ENCODE results near the gene SYCE1L. TPM values are rescaled to one million over a fixed set of nuclear protein-coding genes. Genes with fewer than 3 reads are reported as not detected.
A peak's percentile ranks its signal among the peaks of the same experiment; 100 is the strongest.

SYCE1L gene
- total and polyA plus RNA-seq, 11 donors = 0.32 to 2.0 (median 0.75) TPM; not detected in 6

- WGBS, 4 donors = 11 to 19% (median 13%) methylated on average over 6 of the region's 6 CpGs
- TF ChIP-seq, protein P1, sequence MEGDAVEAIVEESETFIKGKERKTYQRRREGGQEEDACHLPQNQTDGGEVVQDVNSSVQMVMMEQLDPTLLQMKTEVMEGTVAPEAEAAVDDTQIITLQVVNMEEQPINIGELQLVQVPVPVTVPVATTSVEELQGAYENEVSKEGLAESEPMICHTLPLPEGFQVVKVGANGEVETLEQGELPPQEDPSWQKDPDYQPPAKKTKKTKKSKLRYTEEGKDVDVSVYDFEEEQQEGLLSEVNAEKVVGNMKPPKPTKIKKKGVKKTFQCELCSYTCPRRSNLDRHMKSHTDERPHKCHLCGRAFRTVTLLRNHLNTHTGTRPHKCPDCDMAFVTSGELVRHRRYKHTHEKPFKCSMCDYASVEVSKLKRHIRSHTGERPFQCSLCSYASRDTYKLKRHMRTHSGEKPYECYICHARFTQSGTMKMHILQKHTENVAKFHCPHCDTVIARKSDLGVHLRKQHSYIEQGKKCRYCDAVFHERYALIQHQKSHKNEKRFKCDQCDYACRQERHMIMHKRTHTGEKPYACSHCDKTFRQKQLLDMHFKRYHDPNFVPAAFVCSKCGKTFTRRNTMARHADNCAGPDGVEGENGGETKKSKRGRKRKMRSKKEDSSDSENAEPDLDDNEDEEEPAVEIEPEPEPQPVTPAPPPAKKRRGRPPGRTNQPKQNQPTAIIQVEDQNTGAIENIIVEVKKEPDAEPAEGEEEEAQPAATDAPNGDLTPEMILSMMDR (IDR thresholded peaks at IDR 0.05) = peak; percentile 32 to 74 (median 64)
- no peak for TF ChIP-seq POLR2A (IDR thresholded peaks at IDR 0.05)
- no peak overlapping the region for H3K27ac ChIP-seq
- peaks cover 0 to 10% (median 0%) of the 10 kb centered on the region in 9 donors for H3K27me3 ChIP-seq
- intact Hi-C loops (cut with DNase I) = loop anchor here in 8 of 10 donors (2.0 to 10.0 kb wide), 10 partner anchors 102 to 1383 kb away; partner anchors contain the start of gene CNTNAP4 (in 3 of the 8)
- no peak overlapping the region for H3K4me3 ChIP-seq
- DNase-seq (peak in 2 of 5 donors; percentile 26 to 28), ATAC-seq (peak in 1 of 4 donors; percentile 42)
- H3K9me3 ChIP-seq = no peaks in the 10 kb centered on the region
- no peaks in the 10 kb centered on the region for H3K4me1 ChIP-seq
- no peaks in the 10 kb centered on the region for H3K36me3 ChIP-seq
Observed at GRCh38 chr16:77169650-77170236, 29.5 kb upstream of the SYCE1L start.

GRCh38 chr16:77170805-77171204, 28.4 kb upstream of the SYCE1L start:
- H3K36me3 ChIP-seq = no peaks in the 10 kb centered on the region
- H3K4me1 ChIP-seq = no peaks in the 10 kb centered on the region
- ATAC-seq = no peak
- H3K27ac ChIP-seq = no peak overlapping the region
- TF ChIP-seq POLR2A (IDR thresholded peaks at IDR 0.05) = no peak
- TF ChIP-seq, protein P1 (IDR thresholded peaks at IDR 0.05) = no peak
- 65 to 73% (median 69%) methylated on average over 4 of the region's 4 CpGs for WGBS, 4 donors
- intact Hi-C loops (cut with DNase I) = loop anchor here in 7 of 10 donors (1.0 to 10.0 kb wide), 7 partner anchors 506 to 1384 kb away; partner anchors contain the start of gene CNTNAP4 (in 3 of the 7)
- H3K9me3 ChIP-seq = no peaks in the 10 kb centered on the region
- DNase-seq = no peak
- H3K27me3 ChIP-seq = peaks cover 0 to 10% (median 0%) of the 10 kb centered on the region in 9 donors
- no peak overlapping the region for H3K4me3 ChIP-seq

DNA sequence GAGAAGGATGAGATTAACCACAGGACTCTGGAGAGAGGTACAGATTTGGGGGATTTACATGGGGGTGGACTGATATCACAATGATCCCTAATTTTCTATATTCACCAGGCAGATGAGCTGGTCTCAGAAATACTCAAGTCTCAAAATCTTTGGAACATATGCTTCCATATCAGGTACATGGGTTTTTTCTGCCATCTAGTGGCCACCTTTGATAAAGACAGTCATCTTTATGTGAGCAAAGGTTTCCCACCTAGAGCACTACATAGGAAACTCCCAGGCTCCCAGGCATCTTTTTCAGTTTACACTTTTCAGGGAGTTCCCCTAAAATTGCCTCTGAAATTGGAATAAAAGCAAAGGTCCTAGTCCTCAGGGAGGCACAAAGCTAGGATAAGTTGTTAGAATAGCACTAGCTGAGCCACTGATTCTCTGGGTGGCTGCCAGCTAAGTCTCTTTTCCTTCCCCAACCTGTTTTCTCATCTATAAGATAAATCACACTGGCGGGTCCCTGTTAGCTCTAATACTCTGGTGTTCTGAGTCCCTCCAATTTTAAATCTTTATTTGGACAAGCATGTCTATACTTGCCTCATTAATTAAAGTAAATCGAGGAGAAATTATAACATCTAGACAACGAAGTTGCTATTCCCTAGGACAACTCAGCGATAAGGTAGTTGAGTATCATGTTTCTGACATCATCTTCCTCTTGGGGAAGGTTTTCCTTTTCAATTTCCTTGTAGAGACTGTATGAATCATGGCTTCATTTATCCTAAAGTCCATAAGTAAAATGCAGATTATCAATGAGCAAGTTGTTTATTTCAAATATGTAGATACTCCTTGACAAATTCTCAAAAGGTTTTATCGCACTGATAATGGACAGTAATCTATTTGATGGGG, 27.2 kb upstream of the SYCE1L start:
- Histone ChIP-seq H3K27me3 (peaks cover 0 to 10% (median 0%) of the 10 kb centered on the region in 9 donors), H3K4me3 (no peak overlapping the region), H3K36me3 (no peaks in the 10 kb centered on the region), H3K4me1 (no peaks in the 10 kb centered on the region), H3K9me3 (no peaks in the 10 kb centered on the region), H3K27ac (no peak overlapping the region)
- intact Hi-C loops (cut with DNase I) = loop anchor here in 9 of 10 donors (1.0 to 10.0 kb wide), 9 partner anchors 507 to 1385 kb away; partner anchors contain the start of gene CNTNAP4 (in 3 of the 9)
- ATAC-seq (peak in 3 of 4 donors; percentile 62 to 67 (median 63)), DNase-seq (no peak)
- TF ChIP-seq, protein P1 (IDR thresholded peaks at IDR 0.05) = peak; percentile 66 to 85 (median 74)
- no peak for TF ChIP-seq POLR2A (IDR thresholded peaks at IDR 0.05)
- 62 to 67% (median 65%) methylated on average over 5 of the region's 5 CpGs for WGBS, 4 donors

DNA sequence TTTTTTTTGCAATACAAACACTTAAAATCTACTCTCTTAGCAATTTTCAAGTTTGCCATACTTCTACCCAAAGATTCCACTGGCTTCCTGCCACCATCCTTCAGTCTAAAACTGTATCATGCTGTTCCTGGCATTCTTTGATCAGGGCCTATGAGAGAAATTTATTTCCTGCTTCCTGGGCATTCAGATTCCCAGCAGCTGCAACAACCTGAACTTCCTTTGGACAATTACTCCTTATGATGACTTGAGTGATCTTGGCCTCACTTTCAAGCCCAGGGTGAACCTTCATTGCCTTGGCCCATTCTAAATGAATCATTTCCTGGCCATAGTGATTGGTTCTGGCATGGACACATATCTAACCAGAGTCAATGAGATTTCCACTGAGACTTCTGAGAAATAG, 26.3 kb upstream of the SYCE1L start:
- H3K27ac ChIP-seq = no peak overlapping the region
- intact Hi-C loops (cut with DNase I) = loop anchor here in 8 of 10 donors (1.0 to 10.0 kb wide), 8 partner anchors 508 to 1386 kb away; partner anchors contain the start of gene CNTNAP4 (in 3 of the 8)
- H3K9me3 ChIP-seq = no peaks in the 10 kb centered on the region
- DNase-seq (no peak), ATAC-seq (no peak)
- H3K4me3 ChIP-seq = no peak overlapping the region
- TF ChIP-seq POLR2A (IDR thresholded peaks at IDR 0.05) = no peak
- TF ChIP-seq, protein P1 (IDR thresholded peaks at IDR 0.05) = no peak
- peaks cover 0 to 10% (median 0%) of the 10 kb centered on the region in 9 donors for H3K27me3 ChIP-seq
- H3K4me1 ChIP-seq = no peaks in the 10 kb centered on the region
- no peaks in the 10 kb centered on the region for H3K36me3 ChIP-seq
